Subcutaneous adipose tissue (tissue), 4 donors: ENCODE measurements around the gene CEP85L. TPM values are rescaled to one million over a fixed set of nuclear protein-coding genes. Genes with fewer than 3 reads are reported as not detected.

Experiments used
- CTCF ChIP-seq: fragments of 450-650 bp; IDR thresholded peaks from one replicate; pipeline ENCODE4 v1.5.1; 2016; ENCODE audit warnings: low read depth, mild to moderate bottlenecking, control low read depth, antibody characterized with exemption, moderate library complexity
- total RNA-seq, 4 donors: library from RNA; depleted of rRNA; stranded (reverse); fragments of >200 nt; gene quantifications; one replicate each; pipeline ENCODE4 v1.1.0, GENCODE V29; 2016

The CEP85L gene
- total RNA-seq, 4 donors from 2014 or later = 12.2 to 17.6 (median 16.4) TPM

- TF ChIP-seq CTCF = no peak
Observed at GRCh38 chr6:118489990-118490389, 161.4 kb downstream of the CEP85L start.

- TF ChIP-seq CTCF = no peak
Observed at GRCh38 chr6:118488631-118489030, 162.8 kb downstream of the CEP85L start.

GRCh38 chr6:118485601-118486550 is 165.5 kb downstream of the CEP85L start:
- no peak for TF ChIP-seq CTCF

GRCh38 chr6:118476551-118476950 is 174.8 kb downstream of the CEP85L start:
- TF ChIP-seq CTCF = no peak

- TF ChIP-seq CTCF = no peak
Observed at GRCh38 chr6:118473266-118473665, 178.1 kb downstream of the CEP85L start.

GRCh38 chr6:118469468-118469867 is 181.9 kb downstream of the CEP85L start:
- no peak for TF ChIP-seq CTCF

- TF ChIP-seq CTCF = no peak
Observed at GRCh38 chr6:118468682-118469465, 182.5 kb downstream of the CEP85L start.
